ENCODE results near the gene CYP4V2.

DNA sequence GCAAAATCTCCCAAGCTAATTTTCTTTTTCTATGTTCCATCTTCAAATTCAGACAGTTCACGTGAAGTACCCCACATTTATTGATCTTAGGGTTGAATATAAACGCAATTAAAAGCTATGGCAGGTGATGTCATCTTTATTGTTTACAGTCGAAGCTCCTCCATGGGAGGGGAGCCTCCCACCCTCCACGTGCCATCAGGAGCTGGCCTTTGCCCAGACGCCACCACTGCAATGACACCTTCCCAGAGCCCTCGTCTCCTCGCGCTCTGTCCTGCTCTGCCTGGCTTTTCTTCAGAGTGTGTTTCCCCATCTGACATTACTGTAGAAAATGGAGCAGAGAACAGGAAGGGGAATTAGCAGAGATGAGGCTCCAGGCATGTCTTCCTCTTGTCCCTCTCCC lies 18.8 kb upstream of the CYP4V2 start:
- TF ChIP-seq, protein P1, sequence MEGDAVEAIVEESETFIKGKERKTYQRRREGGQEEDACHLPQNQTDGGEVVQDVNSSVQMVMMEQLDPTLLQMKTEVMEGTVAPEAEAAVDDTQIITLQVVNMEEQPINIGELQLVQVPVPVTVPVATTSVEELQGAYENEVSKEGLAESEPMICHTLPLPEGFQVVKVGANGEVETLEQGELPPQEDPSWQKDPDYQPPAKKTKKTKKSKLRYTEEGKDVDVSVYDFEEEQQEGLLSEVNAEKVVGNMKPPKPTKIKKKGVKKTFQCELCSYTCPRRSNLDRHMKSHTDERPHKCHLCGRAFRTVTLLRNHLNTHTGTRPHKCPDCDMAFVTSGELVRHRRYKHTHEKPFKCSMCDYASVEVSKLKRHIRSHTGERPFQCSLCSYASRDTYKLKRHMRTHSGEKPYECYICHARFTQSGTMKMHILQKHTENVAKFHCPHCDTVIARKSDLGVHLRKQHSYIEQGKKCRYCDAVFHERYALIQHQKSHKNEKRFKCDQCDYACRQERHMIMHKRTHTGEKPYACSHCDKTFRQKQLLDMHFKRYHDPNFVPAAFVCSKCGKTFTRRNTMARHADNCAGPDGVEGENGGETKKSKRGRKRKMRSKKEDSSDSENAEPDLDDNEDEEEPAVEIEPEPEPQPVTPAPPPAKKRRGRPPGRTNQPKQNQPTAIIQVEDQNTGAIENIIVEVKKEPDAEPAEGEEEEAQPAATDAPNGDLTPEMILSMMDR (IDR thresholded peaks at IDR 0.05; ENCODE audit: low read length) = no peak
- TF ChIP-seq EZH2 (IDR thresholded peaks at IDR 0.05; ENCODE audit: borderline replicate concordance, low read length) = no peak

All from OCI-LY1 (cell line).